Heart left ventricle (tissue), 13 donors: ENCODE data around the gene ACOD1.

Source experiments
- CTCF ChIP-seq, 12 donors: fragments of 200-600 bp; sonication (generic) in 4 of 12; IDR thresholded peaks; one replicate each; pipeline versions ENCODE4 v1.5.0 to v1.8.0; 2018 to 2022; ENCODE audit warnings: antibody characterized with exemption in 12 of 12, mild to moderate bottlenecking in 5 of 12
- POLR2A ChIP-seq, 2 donors: fragments of 450-650 bp; IDR thresholded peaks; one replicate each; pipeline ENCODE4 v1.6.1; 2017; ENCODE audit warnings: antibody characterized with exemption in 2 of 2, mild to moderate bottlenecking in 2 of 2, moderate library complexity in 2 of 2
- donor health status: ischemic (EF 13 %, LVEDD 7.1; RV severe dilation, severe dysfunction).
- donor health status: DM: no; HTN: yes; CAD: no.
- donor health status: DM: no; HTN: no; CAD: no.
- donor health status: ischemic (EF 25% LVEDD 6.9; RV normal size, moderate dysfunction).
- donor health status: ischemic (EF 25% LVEDD 5.7; RV mildly dilated, moderate dysfunction).
- donor health status: ischemic (EF 35%, LVEDD 5.7; RV mildly dilated, moderate dysfunction).
- donor health status: nonischemic (EF 11% LVEDD 7.7; RV severe dilation, severe dysfunction).
- donor health status: DM: yes; HTN: yes; CAD: no.
- donor health status: PGD.
- donor health status: ischemic (EF 29% LVEDD 5.4; RV normal size, mild dysfunction).
- donor health status: nonischemic (EF 23%, LVEDD 6.1; RV moderate dilation, normal function).

GRCh38 chr13:76991432-76991795, 43.1 kb downstream of the ACOD1 start:
- no peak for TF ChIP-seq CTCF (IDR thresholded peaks at IDR 0.05)
- TF ChIP-seq POLR2A (IDR thresholded peaks at IDR 0.05) = no peak
